ENCODE measurements around the gene TMEM219.

TMEM219 gene

GRCh38 chr16:29994600-29995323, 32.9 kb downstream of the TMEM219 start:
- no peaks in the 10 kb centered on the region for H3K9me3 ChIP-seq (ENCODE audit: control insufficient read depth, insufficient read depth, low read depth, low read length)
- H3K36me3 ChIP-seq (ENCODE audit: control insufficient read depth in 2 of 2, insufficient read depth in 1 of 2, low read length in 2 of 2) = peaks cover 10 to 78% of the 10 kb centered on the region in 2 experiments
- no peaks in the 10 kb centered on the region; the same call in 1 of the 2 replicates for H3K4me1 ChIP-seq (ENCODE audit: control insufficient read depth, insufficient read depth, low read length)
- POLR2A ChIA-PET = interaction anchor here (0.6 to 4.0 kb wide), 25 partner anchors 8 to 189 kb away, joined by 3 to 42 read pairs (median 4); partner anchors contain the start of genes ALDOA, ASPHD1, KCTD13 and MAZ
- peak overlapping the region; percentile 93 for H3K4me3 ChIP-seq (ENCODE audit: low read depth, low read length)
- peak overlapping the region; percentile 91 for H3K27ac ChIP-seq (ENCODE audit: extremely low read depth, low read depth, low read length)
- CTCF ChIA-PET = interaction anchor here (0.7 to 2.1 kb wide), 4 partner anchors 15 to 958 kb away, joined by 3 to 9 read pairs (median 6); no protein-coding TSS in a partner anchor
- TF ChIP-seq ZNF514 (tag by site-specific recombination; IDR thresholded peaks at IDR 0.05) (no peak), ZNF701 (tag by site-specific recombination; IDR thresholded peaks at IDR 0.05) (no peak), HOXA7 (CRISPR knock-in tag; IDR thresholded peaks at IDR 0.05; ENCODE audit: borderline replicate concordance) (no peak), ZNF664 (tag by site-specific recombination; IDR thresholded peaks at IDR 0.05) (peak; percentile 78), ZNF837 (tag by site-specific recombination; IDR thresholded peaks at IDR 0.05) (no peak), ZNF792 (tag by site-specific recombination; IDR thresholded peaks at IDR 0.05) (no peak), ZBTB11 (tag by site-specific recombination; conservative IDR thresholded peaks at IDR 0.05; ENCODE audit: low read depth) (peak; percentile 15; the same call in 1 of the 2 replicates), ZBTB1 (tag by site-specific recombination; IDR thresholded peaks at IDR 0.05) (no peak), ZNF341 (tag by site-specific recombination; IDR thresholded peaks at IDR 0.05; ENCODE audit: low read depth) (peak; percentile 92), ZNF10 (tag by site-specific recombination; IDR thresholded peaks at IDR 0.05) (no peak), GLI2 (tag by site-specific recombination; IDR thresholded peaks at IDR 0.05; ENCODE audit: borderline replicate concordance, low read depth) (no peak), ZNF580 (tag by site-specific recombination; IDR thresholded peaks at IDR 0.05) (no peak), KLF17 (tag by site-specific recombination; IDR thresholded peaks at IDR 0.05) (no peak), ZNF529 (tag by site-specific recombination; IDR thresholded peaks at IDR 0.05; ENCODE audit: insufficient replicate concordance) (no peak), ZNF521 (tag by site-specific recombination; IDR thresholded peaks at IDR 0.05) (no peak), ZNF148 (tag by site-specific recombination; IDR thresholded peaks at IDR 0.05; ENCODE audit: borderline replicate concordance) (0 out of 2 replicates have a peak, but pooled peaks have one; percentile 2), ZNF558 (tag by site-specific recombination; IDR thresholded peaks at IDR 0.05) (no peak), SP2 (tag by site-specific recombination; IDR thresholded peaks at IDR 0.05) (no peak), ZNF677 (tag by site-specific recombination; IDR thresholded peaks at IDR 0.05) (peak; percentile 98), ZNF366 (tag by site-specific recombination; conservative IDR thresholded peaks at IDR 0.05) (no peak), EGR2 (tag by site-specific recombination; IDR thresholded peaks at IDR 0.05; ENCODE audit: low read depth) (no peak), KLF10 (tag by site-specific recombination; IDR thresholded peaks at IDR 0.05) (no peak), ZNF561 (tag by site-specific recombination; IDR thresholded peaks at IDR 0.05; ENCODE audit: borderline replicate concordance) (no peak), ZNF830 (tag by site-specific recombination; IDR thresholded peaks at IDR 0.05; ENCODE audit: low read depth) (no peak), ZNF518A (tag by site-specific recombination; conservative IDR thresholded peaks at IDR 0.05; ENCODE audit: low read depth) (no peak), ZNF707 (tag by site-specific recombination; IDR thresholded peaks at IDR 0.05) (no peak)

Measured in HEK293 (cell line).